Endothelial cell of umbilical vein (primary cell): Measurements from ENCODE around the gene ITGA8. TPM values are rescaled to one million over a fixed set of nuclear protein-coding genes. Genes with fewer than 3 reads are reported as not detected.

ENCODE experiments used
- BruUV-seq: library from RNA; stranded (reverse); fragments of 400-500 nt; replicated peaks from 2 replicates; lab custom pipeline; 2021; lab: Mats Ljungman, UMichigan
- CTCF ChIA-PET: fragments of 300-600, 350-600 bp; sonication (Branson Sonifier 250); formaldehyde crosslinking; loops from one replicate; lab custom pipeline; 2021; ENCODE audit warnings: antibody characterized with exemption, inconsistent platforms; lab: Charles Lee
- POLR2A ChIA-PET: fragments of 300-600, 350-600 bp; sonication (Branson Sonifier 250); formaldehyde crosslinking; loops from one replicate; lab custom pipeline; 2021; ENCODE audit warnings: antibody characterized with exemption, inconsistent platforms; lab: Charles Lee
- DNase-seq: peaks from one replicate; pipeline ENCODE4 v3.0.0-alpha.2; 2011; ENCODE audit warnings: low read depth, low spot score
- FAIRE-seq: peaks from 2 replicates; lab custom pipeline; 2011; peaks lifted over from hg19 to GRCh38; lab: Jason Lieb, UNC
- H2AFZ ChIP-seq: 2 replicates; pipeline ENCODE4 v1.6.0; 2012; ENCODE audit warnings: low read depth, low read length, control low read depth, inconsistent platforms
- H3K27ac ChIP-seq: 2 replicates; pipeline ENCODE4 v1.5.1; 2011; ENCODE audit warnings: low read depth, mild to moderate bottlenecking, control low read depth, low read length, moderate library complexity; ENCODE audit not compliant: insufficient read depth
- H3K27me3 ChIP-seq, 2 experiments: 2 replicates each; pipeline versions ENCODE4 v1.6.0 to v1.6.1; 2011; ENCODE audit warnings: low read length in 2 of 2, mixed read lengths in 1 of 2; ENCODE audit not compliant: control insufficient read depth in 2 of 2, insufficient read depth in 2 of 2
- H3K36me3 ChIP-seq, 2 experiments: 2 replicates in 1 of 2; 3 replicates in 1 of 2; pipeline ENCODE4 v1.5.1; 2011; ENCODE audit warnings: low read length in 2 of 2, mild to moderate bottlenecking in 1 of 2, moderate library complexity in 1 of 2; ENCODE audit not compliant: control insufficient read depth in 2 of 2, insufficient read depth in 2 of 2; ENCODE audit errors: extremely low read depth in 1 of 2
- H3K4me1 ChIP-seq: 3 replicates; pipeline ENCODE4 v1.5.1; 2011; ENCODE audit warnings: mild to moderate bottlenecking, low read length; ENCODE audit not compliant: control insufficient read depth, insufficient read depth; ENCODE audit errors: extremely low read depth
- H3K4me2 ChIP-seq: 2 replicates; pipeline ENCODE4 v1.6.1; 2011; ENCODE audit warnings: low read length, control low read depth, mixed read lengths; ENCODE audit not compliant: insufficient read depth
- H3K4me3 ChIP-seq, 3 experiments: fragments of 200-600 bp in 1 of 3; sonication (generic), shearing (Covaris generic) in 1 of 3; replicated peaks in 1 of 3; 2 replicates each; pipeline ENCODE4 v1.5.1; 2011 to 2016; ENCODE audit warnings: control low read depth in 3 of 3, low read length in 3 of 3, mild to moderate bottlenecking in 2 of 3, inconsistent platforms in 1 of 3, low read depth in 1 of 3, moderate library complexity in 1 of 3; ENCODE audit not compliant: insufficient read depth in 1 of 3
- H3K79me2 ChIP-seq: 2 replicates; pipeline ENCODE4 v1.6.0; 2012; ENCODE audit warnings: low read length, inconsistent platforms; ENCODE audit not compliant: control insufficient read depth, insufficient read depth
- H3K9ac ChIP-seq: replicated peaks from 2 replicates; pipeline ENCODE3; 2011; ENCODE audit warnings: low read length, control low read depth; ENCODE audit not compliant: insufficient read depth; ENCODE audit errors: extremely low read depth
- H3K9me1 ChIP-seq: replicated peaks from 3 replicates; pipeline ENCODE4 v1.6.0; 2011; ENCODE audit warnings: mild to moderate bottlenecking, low read length; ENCODE audit not compliant: control insufficient read depth, insufficient read depth; ENCODE audit errors: extremely low read depth
- H3K9me3 ChIP-seq: replicated peaks from 2 replicates; pipeline ENCODE4 v1.5.1; 2012; ENCODE audit warnings: low read length, inconsistent platforms; ENCODE audit not compliant: control insufficient read depth, insufficient read depth
- H4K20me1 ChIP-seq: replicated peaks from 2 replicates; pipeline ENCODE3; 2011; ENCODE audit warnings: mild to moderate bottlenecking, low read length; ENCODE audit not compliant: control insufficient read depth, insufficient read depth; ENCODE audit errors: extremely low read depth
- CTCF ChIP-seq, 2 donors: IDR thresholded peaks; 1 replicate in 1 of 2; 2 replicates in 1 of 2; pipeline ENCODE4 v1.5.1; 2011; ENCODE audit warnings: low read length in 2 of 2, mild to moderate bottlenecking in 2 of 2, moderate library complexity in 2 of 2, control low read depth in 1 of 2, inconsistent platforms in 1 of 2, low read depth in 1 of 2; ENCODE audit not compliant: insufficient read depth in 1 of 2; ENCODE audit errors: extremely low read depth in 1 of 2
- EZH2 ChIP-seq: IDR thresholded peaks from 2 replicates; pipeline ENCODE4 v1.6.1; 2012; ENCODE audit warnings: borderline replicate concordance, low read depth, mild to moderate bottlenecking, moderate library complexity, low read length, inconsistent platforms; ENCODE audit not compliant: severe bottlenecking
- FOS ChIP-seq: IDR thresholded peaks from 2 replicates; pipeline ENCODE4 v1.6.1; 2011; ENCODE audit warnings: mild to moderate bottlenecking, low read length, moderate library complexity, borderline replicate concordance; ENCODE audit not compliant: insufficient read depth
- GATA2 ChIP-seq: IDR thresholded peaks from 2 replicates; pipeline ENCODE4 v1.7.0; 2011; ENCODE audit warnings: low read depth, mild to moderate bottlenecking, moderate library complexity, mixed read lengths, low read length; ENCODE audit not compliant: insufficient read length, insufficient read depth
- JUN ChIP-seq: IDR thresholded peaks from 2 replicates; pipeline ENCODE4 v1.6.1; 2011; ENCODE audit warnings: borderline replicate concordance, low read depth; ENCODE audit not compliant: insufficient read length, insufficient read depth
- MAX ChIP-seq: IDR thresholded peaks from 2 replicates; pipeline ENCODE4 v1.6.1; 2011; ENCODE audit not compliant: insufficient read depth, insufficient read length
- MYC ChIP-seq: IDR thresholded peaks from one replicate; pipeline ENCODE4 v1.6.1; 2011; ENCODE audit warnings: mild to moderate bottlenecking, low read depth, low read length
- POLR2A ChIP-seq: IDR thresholded peaks from 2 replicates; pipeline ENCODE4 v1.6.1; 2012; ENCODE audit warnings: low read depth, mild to moderate bottlenecking, control low read depth, low read length
- POLR2AphosphoS5 ChIP-seq: IDR thresholded peaks from 2 replicates; pipeline ENCODE4 v1.6.1; 2012; ENCODE audit warnings: low read depth, mild to moderate bottlenecking, control low read depth, low read length, moderate library complexity; ENCODE audit not compliant: insufficient read depth
- dilution Hi-C: fragments of 300-500 bp; cut with MboI; formaldehyde crosslinking; loops from one replicate; pipeline ENCODE4 v1.15.0; 2019; ENCODE audit warnings: low sequenced_read_pairs; ENCODE audit not compliant: extremely low pct_ligation_motif_present
- intact Hi-C: fragments of 100-400 bp; cut with micrococcal nuclease; formaldehyde crosslinking; loops from one replicate; pipeline ENCODE4 v1.10.0; 2022
- polyA plus RNA-seq, 4 experiments: library from polyadenylated mRNA; depleted of rRNA in 3 of 4; stranded (reverse) in 3 of 4; unstranded in 1 of 4; fragments of >200 nt; gene quantifications; 2 replicates each; pipeline versions ENCODE4 v1.2.1 to v1.2.3, GENCODE V29; 2011 to 2012; ENCODE audit warnings: missing spikeins in 1 of 4
- total RNA-seq: library from RNA; stranded (reverse); gene quantifications from 2 replicates; pipeline ENCODE4 v1.2.3, GENCODE V29; 2021

ITGA8 gene
- total and polyA plus RNA-seq, 2 donors (not counting 3 experiments of a cell fraction or from before 2014, with no cell fraction given): 0.04 to 0.40 TPM

- Histone ChIP-seq H3K4me1 (peaks cover 23% of the 10 kb centered on the region), H3K27me3 (no peaks in the 10 kb centered on the region), H3K9me1 (no peaks in the 10 kb centered on the region), H3K79me2 (no peaks in the 10 kb centered on the region), H2AFZ (no peak overlapping the region), H3K4me3 (no peak overlapping the region), H3K36me3 (no peaks in the 10 kb centered on the region), H4K20me1 (no peaks in the 10 kb centered on the region), H3K27ac (no peak overlapping the region), H3K9ac (no peak overlapping the region), H3K9me3 (no peaks in the 10 kb centered on the region), H3K4me2 (no peak overlapping the region)
- TF ChIP-seq GATA2 (peak; percentile 54), POLR2A (no peak), EZH2 (no peak), POLR2AphosphoS5 (peak; percentile 33), JUN (peak; percentile 20), FOS (peak; percentile 79), MYC (no peak)
- dilution Hi-C loops: no loop called here
- ChIA-PET CTCF (no interaction called here), POLR2A (no interaction called here)
- DNase-seq (peak; percentile 35), FAIRE-seq (peak; percentile 56)
- intact Hi-C loops: no loop called here
- no TSS peak for BruUV-seq
Observed at GRCh38 chr10:15627617-15628196, 92.0 kb downstream of the ITGA8 start.

- Histone ChIP-seq H3K9ac (no peak overlapping the region), H3K4me1 (peaks cover 23% of the 10 kb centered on the region), H3K36me3 (no peaks in the 10 kb centered on the region), H3K79me2 (no peaks in the 10 kb centered on the region), H4K20me1 (no peaks in the 10 kb centered on the region), H3K9me3 (no peaks in the 10 kb centered on the region), H3K27me3 (no peaks in the 10 kb centered on the region), H3K27ac (no peak overlapping the region), H2AFZ (no peak overlapping the region), H3K4me2 (no peak overlapping the region), H3K9me1 (no peaks in the 10 kb centered on the region), H3K4me3 (no peak overlapping the region)
- BruUV-seq: no TSS peak
- dilution Hi-C loops: no loop called here
- ChIA-PET POLR2A (no interaction called here), CTCF (no interaction called here)
- FAIRE-seq: no peak
- DNase-seq: no peak
- TF ChIP-seq CTCF (IDR thresholded peaks at IDR 0.05; ENCODE audit: extremely low read depth in 1 of 2, insufficient read depth in 1 of 2, low read depth in 1 of 2, low read length in 2 of 2) (no peak), EZH2 (no peak), FOS (no peak), MYC (no peak), POLR2AphosphoS5 (no peak), MAX (no peak), JUN (no peak), GATA2 (no peak)
- intact Hi-C loops: no loop called here
Observed at GRCh38 chr10:15626937-15627336, 92.8 kb downstream of the ITGA8 start.
